Activated CD4-positive, alpha-beta T cell treated with anti-CD3 and anti-CD28 coated beads for 1 hour (primary cell): ENCODE data around the gene SPPL2A.
"Not testable (repeated sequence)": the region's sequence is repeated elsewhere in the genome, so short reads cannot be mapped to it uniquely, and the experiment has no call there.

Source experiments
- DNase-seq: peaks from one replicate; pipeline ENCODE4 v3.0.0-alpha.2; 2020

Gene SPPL2A, protein sequence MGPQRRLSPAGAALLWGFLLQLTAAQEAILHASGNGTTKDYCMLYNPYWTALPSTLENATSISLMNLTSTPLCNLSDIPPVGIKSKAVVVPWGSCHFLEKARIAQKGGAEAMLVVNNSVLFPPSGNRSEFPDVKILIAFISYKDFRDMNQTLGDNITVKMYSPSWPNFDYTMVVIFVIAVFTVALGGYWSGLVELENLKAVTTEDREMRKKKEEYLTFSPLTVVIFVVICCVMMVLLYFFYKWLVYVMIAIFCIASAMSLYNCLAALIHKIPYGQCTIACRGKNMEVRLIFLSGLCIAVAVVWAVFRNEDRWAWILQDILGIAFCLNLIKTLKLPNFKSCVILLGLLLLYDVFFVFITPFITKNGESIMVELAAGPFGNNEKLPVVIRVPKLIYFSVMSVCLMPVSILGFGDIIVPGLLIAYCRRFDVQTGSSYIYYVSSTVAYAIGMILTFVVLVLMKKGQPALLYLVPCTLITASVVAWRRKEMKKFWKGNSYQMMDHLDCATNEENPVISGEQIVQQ

DNA sequence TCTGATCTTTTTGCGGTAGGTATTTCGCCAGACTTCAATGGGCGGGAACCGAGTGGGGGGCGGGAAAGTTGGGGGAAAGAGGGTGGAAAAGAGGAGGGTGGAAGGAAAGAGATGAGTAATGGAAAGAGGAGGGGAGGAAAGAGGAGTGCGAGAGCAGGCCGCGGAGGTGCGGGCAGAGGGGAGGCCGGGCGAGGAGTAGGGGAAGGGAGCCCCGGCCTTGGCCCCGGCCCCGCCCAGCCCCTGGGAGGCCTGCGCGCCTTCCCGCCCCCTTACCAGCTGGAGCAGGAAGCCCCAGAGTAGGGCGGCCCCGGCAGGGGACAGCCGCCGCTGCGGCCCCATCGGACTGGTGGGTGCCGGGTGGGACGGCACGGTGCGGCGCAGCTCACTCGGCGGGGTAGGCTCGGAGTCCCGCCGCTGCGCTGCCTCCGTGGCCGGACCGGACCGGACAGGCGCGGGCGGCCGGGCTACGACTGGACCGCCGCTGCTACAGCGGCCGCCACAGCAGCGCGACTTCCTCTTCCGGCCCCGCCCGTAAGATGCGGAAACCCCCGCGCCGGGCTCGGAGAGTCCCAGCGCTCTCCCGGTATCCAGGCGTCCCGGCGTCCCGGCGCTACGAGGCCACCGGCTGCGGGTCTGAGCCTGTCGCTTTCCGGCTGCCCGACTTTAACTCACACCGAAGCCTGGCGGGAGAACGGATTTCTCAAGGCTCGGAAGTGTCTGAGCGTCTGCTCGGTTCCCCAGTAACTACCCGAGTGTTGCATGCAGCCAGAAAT is at the start of gene SPPL2A:
Gene SPPL2A, minus strand, starts transcription at position 512 of the 773 bp plus-strand sequence. Its CDS starts 173 bp downstream, at position 339.
- peak; percentile 74 for DNase-seq

DNA sequence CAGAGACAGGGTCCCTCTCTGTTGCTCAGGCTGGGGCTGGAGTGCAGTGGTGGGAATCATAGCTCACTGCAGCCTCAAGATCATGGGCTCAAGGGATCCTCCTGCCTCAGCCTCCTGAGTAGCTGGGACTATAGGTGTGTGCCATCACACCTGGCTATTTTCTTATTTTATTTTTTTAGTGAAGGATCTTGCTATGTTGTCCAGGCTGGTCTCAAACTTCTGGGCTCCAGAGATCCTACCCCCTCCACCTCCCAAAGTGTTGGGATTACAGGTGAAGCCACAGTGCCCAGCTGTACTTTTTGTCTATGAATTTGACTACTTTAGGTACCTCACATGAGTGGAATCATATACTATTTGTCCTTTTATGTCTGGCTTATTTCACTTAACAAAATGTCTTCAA is 49.1 kb upstream of the SPPL2A start:
- no peak for DNase-seq

DNA sequence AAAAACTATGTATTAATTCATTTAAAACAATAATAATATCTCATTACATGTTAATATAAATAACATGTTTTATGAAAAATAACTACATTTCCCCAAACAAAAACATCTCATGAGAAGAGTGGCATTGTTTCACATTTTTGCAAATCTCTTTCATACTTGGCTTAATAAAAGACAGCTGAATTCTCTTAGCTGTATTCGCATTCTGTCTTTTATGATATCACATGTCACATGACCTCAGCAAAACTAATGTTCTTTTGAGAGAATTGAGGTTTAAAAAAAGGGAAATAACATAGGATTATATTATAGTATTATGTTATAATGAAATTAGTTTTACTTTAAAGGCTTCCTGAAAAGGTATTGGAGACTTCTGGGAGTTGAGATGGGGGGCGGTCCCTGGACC is 48.4 kb upstream of the SPPL2A start:
- DNase-seq, result no peak

DNA sequence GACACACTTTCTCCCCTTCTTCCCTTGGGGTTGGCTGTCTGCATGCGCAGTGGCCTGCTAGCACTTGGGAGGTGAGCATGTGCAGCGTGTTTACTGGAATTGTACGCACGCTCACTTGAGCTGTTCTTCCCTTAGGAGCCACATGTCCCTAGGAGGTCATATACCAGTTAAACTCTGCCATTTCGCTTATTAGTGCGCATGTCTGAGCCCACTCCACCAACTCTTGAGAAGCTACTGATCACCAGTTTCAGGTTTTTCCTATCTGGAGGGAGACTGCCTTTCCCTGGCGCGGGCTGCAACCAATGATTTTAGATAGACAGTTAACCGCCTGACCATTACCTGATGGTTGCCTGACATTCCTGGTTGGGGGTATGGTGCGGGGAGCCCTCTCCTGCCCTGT is 47.6 kb upstream of the SPPL2A start:
- no peak for DNase-seq

DNA sequence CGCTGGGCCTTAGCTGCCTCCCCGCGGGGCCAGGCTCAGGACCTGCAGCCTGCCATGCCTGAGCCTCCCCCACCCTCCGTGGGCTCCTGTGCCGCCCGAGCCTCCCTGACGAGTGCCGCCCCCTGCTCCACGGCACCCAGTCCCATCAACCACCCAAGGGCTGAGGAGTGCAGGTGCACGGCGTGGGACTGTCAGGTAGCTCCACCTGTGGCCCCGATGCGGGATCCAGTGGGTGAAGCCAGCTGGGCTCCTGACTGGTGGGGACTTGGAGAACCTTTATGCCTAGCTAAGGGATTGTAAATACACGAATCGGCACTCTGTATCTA is 46.6 kb upstream of the SPPL2A start:
- DNase-seq, result not testable (repeated sequence)

DNA sequence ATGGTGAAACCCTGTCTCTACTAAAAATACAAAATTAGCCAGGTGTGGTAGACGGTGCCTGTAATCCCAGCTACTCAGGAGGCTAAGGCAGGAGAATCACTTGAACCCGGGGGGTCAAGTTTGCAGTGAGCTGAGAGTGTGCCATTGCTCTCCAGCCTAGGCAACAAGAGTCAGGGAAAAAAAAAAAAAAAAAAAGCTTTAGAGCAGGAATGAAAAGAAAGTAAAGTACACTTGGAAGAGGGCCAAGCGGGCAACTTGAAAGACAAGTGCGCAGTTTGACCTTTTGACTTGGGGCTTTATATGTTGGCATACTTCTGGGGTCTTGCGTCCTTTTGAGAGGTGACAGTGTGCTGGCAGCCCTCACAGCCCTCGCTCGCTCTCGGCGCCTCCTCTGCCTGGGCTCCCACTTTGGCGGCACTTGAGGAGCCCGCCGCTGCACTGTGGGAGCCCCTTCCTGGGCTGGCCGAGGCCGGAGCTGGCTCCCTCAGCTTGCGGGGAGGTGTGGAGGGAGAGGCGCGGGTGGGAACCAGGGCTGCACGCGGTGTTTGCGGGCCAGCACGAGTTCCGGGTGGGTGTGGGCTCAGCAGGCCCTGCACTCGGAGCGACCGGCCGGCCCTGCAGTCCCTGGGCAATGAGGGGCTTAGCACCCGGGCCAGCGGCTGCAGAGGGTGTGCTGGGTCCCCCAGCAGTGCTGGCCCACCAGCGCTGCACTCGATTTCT is 46.1 kb upstream of the SPPL2A start:
- not testable (repeated sequence) for DNase-seq

DNA sequence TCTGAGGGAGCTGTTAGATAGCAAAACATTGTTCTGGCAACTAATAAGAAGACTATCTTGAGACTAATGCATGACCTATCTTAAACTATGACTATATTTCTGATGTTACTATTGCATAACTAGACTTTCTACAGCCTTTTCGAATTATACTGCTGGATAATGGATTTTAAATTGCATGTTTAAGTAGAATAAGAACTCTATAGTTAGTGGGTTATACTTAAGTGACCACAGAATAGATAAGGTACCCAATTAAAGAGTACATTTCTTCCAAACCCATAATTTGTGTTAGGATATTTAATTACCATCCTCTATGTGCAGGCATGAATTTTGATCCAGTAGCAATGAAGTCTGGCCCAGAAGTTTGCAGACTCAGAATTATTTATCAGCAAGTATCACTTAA is 44.6 kb upstream of the SPPL2A start:
- no peak for DNase-seq

DNA sequence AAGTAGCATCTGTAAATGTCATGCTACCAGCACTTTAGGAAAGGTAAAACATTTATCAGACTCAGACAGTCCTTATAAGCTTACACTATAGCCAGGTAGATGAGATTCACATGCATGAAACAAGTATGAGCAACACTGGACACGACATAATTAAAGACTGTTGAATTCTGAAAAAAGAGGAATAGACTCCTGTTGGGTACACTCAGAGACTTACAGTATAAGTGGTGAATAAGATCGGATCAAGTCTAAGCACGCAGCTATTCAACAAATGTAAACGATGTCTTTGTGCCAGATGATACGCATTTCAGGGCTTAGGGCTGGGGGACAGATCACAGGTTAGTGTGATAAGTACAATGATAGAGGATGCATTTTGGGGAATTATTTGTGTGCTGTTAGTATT is 43.2 kb upstream of the SPPL2A start:
- no peak for DNase-seq

DNA sequence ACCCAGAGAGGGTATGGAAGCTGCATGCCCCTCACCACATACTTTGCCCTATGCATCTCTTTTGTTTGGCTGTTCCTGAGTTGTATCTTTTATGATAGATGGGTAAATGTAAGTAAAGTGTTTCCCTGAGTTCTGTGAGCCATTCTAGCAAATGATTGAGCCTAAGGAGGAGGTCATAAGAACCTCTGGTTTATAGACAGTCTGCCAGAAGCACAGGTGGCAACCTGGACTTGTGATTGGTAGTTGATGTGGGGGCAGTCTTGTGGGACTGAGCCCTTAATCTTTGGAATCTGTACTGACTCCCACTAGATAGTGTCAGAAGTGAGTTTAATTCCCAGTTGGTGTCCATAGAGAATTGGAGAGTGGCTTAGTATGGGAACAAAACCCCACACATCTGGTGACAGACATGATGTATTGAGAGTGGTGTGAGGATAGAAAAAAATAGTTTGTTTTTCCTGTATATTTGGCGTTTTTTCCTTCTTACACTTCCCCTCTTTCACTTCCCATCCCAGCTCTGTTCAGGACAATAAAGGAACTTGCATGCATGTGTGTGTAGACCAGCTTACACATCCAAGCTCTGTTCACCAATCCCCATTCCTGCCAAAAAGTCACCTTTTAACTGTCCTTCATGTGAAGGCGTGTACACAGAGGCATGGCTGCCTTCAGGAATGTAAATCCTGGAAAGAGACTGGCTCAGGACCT is 38.1 kb upstream of the SPPL2A start:
- no peak for DNase-seq

DNA sequence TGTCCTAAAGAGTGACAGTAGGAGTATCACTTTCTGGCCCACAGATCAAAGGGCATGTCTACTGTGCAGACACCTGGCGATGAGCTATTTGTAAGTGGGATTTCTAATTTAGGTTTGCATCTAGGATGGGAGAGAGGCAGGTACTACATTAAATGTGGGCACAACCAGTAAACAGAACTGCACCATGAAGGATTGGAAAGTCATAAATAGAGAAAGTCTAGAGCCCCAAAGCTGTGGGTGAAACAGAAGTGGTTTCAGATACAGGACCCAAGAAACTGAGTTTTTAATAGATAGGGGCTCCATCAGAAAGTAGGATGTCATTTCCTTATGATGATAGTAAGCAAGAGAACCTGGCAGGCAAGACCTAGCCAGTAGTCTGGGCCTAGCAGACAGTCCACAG is 35.2 kb upstream of the SPPL2A start:
- DNase-seq, result no peak

DNA sequence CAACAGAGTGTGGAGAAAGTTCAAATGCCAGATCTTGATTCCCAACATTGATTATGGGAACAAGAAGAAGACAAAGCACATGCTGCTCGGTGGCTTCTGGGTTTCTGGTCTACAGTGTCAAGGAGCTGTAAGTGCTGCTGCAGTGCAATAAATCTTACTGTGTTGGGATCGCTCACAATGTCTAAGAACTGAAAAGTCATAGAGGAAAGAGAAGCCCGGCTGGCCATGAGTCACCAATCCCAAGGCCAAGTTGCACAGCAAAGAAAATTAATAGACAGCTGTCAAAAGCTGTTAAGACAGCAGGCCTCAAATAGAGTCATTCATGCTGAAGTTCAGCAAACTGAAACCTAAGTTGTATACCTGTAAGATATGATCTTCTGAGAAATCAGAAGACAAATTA is 33.2 kb upstream of the SPPL2A start:
- no peak for DNase-seq

DNA sequence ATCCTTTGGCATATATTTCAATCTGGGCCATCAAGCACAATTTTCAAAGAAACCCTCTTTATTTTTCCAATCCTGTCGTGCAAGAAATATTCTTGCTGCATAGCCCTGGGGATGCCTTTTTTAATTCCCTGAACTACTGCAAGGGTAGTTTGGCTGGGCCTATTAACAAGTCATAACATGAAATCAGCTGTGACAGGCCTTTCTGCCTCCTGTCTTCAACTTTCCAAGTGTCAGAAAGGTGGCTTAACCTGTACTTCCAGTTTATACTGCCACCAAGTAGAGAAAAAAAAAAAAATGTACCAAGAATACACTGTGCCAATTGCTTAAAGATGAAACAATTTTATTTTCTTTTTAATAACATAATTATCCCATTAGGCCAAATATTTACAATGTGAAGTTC is 32.4 kb upstream of the SPPL2A start:
- no peak for DNase-seq

DNA sequence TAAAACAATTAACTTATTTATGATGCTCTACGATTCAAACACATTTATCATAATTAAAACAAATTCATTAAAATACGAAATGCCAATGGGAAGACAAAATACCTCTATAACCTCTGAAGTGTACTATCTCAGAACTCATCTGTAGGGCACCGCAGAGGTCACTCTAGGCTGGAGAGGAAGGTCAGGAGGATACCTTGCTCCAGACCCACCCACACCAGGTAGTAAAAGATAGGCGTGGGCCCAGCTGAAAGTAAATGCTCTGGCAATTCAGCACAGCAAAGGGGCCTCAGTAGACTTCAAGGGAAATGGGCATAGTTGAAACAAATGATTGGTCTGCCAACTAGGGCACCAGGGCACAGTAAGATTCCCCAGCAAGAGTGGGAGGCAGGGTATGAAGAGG is 26.0 kb upstream of the SPPL2A start:
- no peak for DNase-seq

DNA sequence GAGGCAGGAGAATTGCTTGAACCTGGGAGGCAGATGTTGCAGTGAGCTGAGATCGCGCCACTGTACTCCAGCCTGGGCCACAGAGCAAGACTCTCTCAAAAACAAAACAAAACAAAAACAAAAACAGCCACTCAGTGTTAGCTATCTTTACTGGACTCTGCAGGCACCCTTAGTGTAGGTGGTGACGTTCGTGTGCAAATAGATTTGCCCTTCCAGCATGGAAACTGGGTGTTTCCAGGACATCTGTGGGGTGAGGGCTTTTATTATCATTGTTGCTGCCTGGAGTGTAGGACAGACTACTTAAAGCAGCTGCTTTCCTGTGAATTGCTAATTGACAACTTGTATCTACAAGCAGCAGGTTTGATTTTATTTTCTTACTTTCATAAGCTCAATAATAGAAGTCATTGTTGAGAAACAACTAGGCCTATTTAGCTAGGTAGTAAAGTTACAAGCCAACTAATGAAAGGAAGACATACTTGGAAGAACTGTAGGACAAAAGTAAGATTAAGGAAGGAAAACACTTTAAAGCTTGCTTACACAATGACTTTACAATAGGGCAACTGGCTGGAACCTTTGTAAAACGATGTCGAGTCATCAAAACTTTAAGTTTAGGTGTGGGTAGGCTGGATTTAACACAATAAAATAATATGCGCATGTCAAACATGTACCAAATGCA is 25.4 kb upstream of the SPPL2A start:
- no peak for DNase-seq

DNA sequence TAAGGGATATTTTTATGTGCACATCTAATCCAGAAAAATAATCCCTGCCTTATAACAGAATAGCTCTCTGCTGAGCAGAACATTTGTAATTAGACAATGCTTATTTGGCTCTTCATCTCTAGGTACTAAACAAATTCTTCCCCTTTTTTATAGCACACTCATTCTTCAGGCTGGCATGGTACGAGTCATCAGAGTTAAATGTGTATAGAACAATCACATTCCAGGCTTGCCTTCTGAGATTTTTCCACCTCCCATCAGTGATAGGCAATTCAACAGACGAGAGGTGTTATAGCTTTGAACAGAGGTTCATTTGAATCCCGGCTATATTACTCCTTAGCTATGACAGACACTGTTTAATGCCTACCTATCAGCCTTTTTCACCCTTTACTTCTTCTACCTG is 21.4 kb upstream of the SPPL2A start:
- no peak for DNase-seq

DNA sequence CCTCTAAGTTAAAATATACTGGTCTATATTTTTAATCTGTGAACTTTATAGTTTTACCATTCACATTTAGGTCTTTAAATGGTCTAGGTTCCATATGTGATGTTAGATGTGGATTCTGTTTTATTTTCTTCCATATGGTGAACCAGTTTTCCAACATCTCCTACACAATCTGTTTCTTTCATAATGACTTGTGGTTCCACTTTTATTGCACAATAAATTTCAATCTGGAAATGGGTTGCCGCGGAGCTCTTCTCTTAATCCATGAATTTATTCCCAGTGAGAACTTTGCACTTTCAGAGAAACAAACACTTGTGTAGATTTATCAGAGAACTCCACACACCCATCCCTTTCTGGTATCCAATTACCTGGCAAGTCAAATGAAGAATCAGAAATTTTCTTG is 20.9 kb upstream of the SPPL2A start:
- DNase-seq, result no peak

DNA sequence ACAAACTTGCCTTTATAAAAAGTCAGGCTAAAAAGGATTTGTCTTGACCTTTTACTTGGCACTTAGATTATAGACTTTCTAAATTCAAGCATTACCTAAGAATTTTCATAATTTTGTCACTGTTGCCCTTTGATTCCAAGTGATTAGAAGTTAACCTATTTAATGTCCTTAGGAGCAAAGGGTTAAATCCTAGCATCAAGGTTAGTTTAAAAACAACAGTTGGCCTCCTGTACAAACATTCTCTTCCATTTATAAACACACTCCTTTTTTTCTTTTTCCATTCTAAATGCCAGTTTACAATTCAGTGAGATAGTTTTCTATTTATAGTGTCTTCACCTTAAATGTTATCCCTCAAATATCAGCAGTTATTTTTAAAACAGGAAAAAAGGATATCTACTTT is 18.4 kb upstream of the SPPL2A start:
- no peak for DNase-seq

DNA sequence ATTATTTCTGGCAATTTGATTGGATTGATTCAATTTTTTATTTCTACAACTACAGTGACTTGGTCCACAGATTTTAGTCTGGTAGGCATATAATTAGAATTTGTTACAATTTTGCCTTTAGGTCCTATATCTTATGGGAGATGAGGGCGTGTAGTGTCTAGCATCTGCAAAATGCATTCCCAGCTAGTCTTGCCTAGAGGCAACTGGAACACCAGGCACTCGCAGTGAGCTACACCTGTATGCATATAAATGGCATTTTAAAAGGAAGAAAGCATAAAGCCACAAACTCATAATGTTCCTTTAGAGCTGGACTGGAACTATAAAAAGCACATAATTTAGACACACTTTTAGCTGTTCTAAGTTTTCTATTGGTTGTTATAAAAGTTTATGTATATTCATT is 17.9 kb upstream of the SPPL2A start:
- no peak for DNase-seq

DNA sequence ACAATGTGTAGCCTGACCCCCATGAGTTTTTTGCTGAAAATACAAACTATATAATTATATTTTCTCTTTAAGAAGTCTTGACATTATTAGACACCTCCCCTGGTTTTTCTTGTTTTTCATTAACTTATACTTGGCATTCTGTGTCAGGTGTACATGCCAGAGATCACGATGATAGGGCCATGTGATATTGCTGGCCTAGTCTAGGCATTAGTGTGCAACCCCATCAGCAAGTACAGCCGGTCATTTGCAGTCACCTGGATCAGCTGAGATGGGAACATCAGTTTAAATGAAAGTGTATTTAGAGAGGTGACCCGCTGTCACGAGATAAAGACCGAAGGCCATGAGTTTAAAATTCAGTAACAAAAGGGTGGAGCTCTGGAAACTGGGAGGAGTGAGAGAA is 12.6 kb upstream of the SPPL2A start:
- DNase-seq, result no peak

DNA sequence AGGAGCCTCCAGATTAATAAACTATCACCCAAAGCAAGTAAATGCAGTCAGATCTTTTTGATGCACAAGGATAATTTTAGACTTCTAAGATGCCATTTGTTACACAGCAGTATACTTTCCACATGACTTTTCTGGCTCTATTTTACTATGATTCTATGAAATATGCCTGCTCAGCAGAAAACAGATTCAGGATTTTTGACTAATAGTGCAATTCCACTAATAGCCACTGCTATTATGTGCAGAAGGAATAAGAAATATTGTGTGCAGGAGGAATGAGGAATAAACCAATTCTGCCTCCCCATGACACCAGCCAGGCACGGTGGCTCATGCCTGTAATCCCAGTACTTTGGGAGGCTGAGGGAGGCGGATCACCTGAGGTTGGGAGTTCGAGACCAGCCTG is 11.5 kb upstream of the SPPL2A start:
- no peak for DNase-seq

DNA sequence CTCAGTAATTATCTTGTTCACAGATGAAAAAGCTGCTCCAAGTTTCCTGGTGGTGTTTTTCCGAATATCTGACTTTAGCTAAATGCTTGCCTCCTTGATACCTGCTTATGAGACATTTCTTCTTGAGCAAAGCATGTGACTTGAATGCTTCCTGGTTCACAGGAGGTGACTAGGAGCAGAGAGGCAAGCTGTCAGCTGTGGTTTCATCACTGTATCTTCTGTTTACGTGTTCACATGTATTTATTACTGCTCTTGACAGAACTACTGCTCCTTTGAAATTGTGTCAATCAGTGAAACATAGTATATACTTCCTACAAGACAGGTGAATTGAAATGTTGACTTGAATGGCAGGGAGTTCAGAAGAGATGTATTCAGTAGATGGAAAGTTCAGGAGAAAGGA is 8.9 kb upstream of the SPPL2A start:
- no peak for DNase-seq

DNA sequence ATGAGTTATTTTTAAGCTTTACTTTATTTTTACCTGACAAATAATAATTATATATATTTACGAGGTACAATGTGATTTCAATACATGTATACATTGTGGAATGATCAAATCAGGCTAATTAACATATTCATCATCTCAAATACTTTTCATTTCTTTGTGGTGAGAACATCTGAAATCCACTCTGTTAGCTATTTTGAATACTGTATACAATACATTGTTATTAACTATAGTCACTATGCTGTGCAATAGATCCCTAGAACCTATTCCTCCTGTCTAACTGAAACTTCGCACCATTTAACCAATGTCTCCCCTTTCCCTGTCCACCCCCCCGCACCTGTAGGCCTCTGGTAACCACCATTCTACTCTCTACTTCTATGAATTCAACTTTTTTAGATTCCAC is 7.9 kb upstream of the SPPL2A start:
- DNase-seq, result no peak
